Omental fat pad (tissue), 4 donors: ENCODE results near the gene FAM98C. TPM values are rescaled to one million over a fixed set of nuclear protein-coding genes. Genes with fewer than 3 reads are reported as not detected.

Experiments
- ATAC-seq: fragments of 150-250 bp; one replicate; pipeline ENCODE4 v1.9.1; 2016; ENCODE audit warnings: mild to moderate bottlenecking, moderate library complexity; ENCODE audit not compliant: low FRiP score
- DNase-seq: peaks from one replicate; pipeline ENCODE4 v3.0.0-alpha.2; 2019; ENCODE audit warnings: low spot score
- total RNA-seq, 4 donors: library from RNA; depleted of rRNA; stranded (reverse); fragments of >200 nt; gene quantifications; one replicate each; pipeline ENCODE4 v1.1.0, GENCODE V29; 2016
- TF ChIP-seq, protein P1 (sequence below), 3 donors: fragments of 450-650 bp; IDR thresholded peaks; one replicate each; pipeline ENCODE4 v1.5.1; 2016 to 2017; ENCODE audit warnings: antibody characterized with exemption in 3 of 3, mild to moderate bottlenecking in 3 of 3, moderate library complexity in 2 of 3

FAM98C gene
- total RNA-seq, 4 donors from 2014 or later, result 7.4 to 22.7 (median 10.6) TPM

DNA sequence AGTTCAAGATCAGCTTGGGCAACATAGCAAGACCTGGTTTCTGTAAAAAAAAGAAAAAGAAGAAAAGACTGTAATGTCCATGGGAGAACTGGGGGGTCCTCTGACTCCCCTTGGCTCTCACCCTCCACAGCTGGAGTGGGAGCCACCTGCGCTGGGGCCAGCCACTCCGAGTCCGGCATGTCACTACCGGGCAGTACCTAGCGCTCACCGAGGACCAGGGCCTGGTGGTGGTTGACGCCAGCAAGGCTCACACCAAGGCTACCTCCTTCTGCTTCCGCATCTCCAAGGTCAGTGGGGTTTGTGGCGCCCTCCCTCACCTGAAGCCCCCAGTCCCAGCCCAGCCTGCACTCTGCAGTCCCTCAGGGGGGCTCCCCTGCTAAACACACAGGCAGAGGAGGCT lies 45.3 kb downstream of the FAM98C start:
- TF ChIP-seq, protein P1, sequence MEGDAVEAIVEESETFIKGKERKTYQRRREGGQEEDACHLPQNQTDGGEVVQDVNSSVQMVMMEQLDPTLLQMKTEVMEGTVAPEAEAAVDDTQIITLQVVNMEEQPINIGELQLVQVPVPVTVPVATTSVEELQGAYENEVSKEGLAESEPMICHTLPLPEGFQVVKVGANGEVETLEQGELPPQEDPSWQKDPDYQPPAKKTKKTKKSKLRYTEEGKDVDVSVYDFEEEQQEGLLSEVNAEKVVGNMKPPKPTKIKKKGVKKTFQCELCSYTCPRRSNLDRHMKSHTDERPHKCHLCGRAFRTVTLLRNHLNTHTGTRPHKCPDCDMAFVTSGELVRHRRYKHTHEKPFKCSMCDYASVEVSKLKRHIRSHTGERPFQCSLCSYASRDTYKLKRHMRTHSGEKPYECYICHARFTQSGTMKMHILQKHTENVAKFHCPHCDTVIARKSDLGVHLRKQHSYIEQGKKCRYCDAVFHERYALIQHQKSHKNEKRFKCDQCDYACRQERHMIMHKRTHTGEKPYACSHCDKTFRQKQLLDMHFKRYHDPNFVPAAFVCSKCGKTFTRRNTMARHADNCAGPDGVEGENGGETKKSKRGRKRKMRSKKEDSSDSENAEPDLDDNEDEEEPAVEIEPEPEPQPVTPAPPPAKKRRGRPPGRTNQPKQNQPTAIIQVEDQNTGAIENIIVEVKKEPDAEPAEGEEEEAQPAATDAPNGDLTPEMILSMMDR (IDR thresholded peaks at IDR 0.05), result no peak
- no peak for ATAC-seq
- no peak for DNase-seq

DNA sequence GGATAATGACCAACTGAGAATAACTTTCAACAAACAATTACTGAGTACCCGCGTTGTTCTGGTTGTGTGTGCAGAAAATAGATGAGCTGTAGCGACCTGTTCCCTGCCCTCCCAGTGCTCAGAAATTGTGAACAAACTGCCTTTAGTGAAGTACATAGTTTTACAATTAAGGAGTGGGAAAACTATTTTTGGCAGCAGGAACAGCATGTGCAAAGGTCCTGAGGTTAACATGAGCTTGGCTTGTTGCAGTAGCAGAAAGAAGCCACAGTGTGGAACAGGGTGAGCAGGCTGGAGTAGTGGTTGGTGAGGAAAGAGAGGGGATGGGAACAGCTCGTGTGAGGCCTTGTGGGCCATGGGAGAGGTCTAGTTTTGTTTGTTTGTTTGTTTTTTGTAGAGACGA lies 46.6 kb downstream of the FAM98C start:
- TF ChIP-seq, protein P1 (IDR thresholded peaks at IDR 0.05), result no peak
- DNase-seq (no peak), ATAC-seq (no peak)

DNA sequence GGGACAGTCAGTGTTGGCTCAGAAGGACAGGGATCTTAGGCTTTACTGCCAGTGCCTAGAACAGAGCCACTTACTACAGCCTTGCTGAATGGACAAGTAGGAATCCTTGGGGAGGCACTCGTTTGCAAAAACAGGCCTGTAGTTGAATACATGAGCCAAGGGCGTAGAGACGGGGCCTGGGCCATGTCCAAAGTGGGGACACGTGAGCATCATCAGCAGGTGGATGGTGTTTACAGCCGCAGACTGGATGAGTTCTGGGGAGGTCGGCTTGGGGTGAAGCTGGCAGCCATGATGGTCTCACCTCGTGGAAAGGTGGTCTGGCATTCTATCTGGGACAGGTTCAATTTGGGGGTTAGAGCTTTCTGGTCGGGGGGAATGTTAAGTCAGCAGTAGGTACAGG lies 48.1 kb downstream of the FAM98C start:
- TF ChIP-seq, protein P1 (IDR thresholded peaks at IDR 0.05), result no peak
- no peak for DNase-seq
- no peak for ATAC-seq

DNA sequence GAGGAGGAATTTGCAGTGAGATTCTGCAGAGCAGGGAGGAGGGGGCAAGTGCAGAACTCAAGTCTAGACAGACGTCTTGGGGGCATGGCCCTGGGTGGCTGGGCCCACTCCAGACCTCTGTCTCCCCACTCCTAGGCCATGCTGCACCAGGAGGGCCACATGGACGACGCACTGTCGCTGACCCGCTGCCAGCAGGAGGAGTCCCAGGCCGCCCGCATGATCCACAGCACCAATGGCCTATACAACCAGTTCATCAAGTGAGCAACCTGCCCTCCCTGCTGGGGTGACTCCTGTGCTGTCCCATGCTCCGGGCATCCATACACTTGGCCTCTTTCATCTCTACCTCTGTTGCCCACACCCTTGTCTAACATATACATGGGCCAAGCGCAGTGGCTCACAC lies 48.7 kb downstream of the FAM98C start:
- TF ChIP-seq, protein P1 (IDR thresholded peaks at IDR 0.05), result no peak
- no peak for ATAC-seq
- no peak for DNase-seq

DNA sequence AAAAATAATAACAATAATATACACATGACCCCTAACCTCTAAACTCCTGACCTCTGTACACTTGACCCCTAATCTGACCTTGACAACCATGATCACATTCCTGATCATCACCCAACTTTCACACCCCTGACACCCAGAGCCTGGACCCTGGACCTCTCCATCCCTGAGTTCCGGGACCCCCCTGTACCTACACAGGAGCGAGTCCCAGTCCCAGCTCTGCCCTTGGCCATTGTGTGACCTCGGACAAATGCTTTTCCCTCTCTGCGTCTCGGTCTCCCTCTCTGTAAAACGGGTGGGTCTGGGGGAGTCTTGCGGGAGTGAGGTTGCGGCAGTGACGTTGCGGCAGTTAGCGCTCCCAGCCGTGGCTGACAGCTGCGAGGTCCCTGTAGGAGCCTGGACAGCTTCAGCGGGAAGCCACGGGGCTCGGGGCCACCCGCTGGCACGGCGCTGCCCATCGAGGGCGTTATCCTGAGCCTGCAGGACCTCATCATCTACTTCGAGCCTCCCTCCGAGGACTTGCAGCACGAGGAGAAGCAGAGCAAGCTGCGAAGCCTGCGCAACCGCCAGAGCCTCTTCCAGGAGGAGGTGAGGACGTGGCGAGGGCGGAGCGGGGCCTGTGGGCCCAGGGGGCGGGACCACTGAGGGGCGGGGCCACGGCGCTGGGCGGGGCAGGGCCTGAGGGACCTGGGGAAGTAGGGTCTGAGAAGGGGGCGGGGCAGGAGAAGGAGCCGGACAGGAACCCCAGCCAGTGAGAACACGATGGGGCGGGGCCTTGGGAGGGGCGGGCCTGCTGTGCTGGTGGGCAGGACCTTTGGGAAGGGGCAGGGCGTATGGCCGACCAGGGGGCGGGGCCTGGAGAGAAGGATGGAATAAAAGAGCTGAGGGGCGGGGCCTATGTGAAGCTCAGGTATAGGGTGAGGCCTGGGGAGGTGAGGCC lies 49.8 kb downstream of the FAM98C start:
- DNase-seq, result no peak
- TF ChIP-seq, protein P1 (IDR thresholded peaks at IDR 0.05), result no peak
- ATAC-seq, result no peak

DNA sequence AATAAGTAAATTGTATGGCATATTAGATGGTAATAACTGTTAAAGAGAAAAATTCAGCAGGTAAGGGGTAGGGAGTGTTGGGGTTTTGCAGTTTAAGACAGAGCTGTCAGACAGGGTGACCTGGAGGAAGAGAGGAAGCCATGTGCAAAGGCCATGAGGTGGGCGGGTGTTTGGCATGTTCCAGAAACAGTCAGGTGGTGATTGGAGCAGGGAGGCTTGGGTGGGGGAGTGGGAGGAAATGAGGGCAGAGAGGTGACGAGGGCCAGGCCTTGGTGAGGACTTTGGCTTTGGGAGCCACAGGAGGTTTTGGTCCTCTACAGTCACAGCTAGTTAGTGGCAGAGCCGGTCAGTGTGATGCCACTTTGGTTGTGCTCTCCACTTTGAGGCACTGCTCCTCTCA lies 50.7 kb downstream of the FAM98C start:
- DNase-seq, result no peak
- TF ChIP-seq, protein P1 (IDR thresholded peaks at IDR 0.05), result no peak
- no peak for ATAC-seq

DNA sequence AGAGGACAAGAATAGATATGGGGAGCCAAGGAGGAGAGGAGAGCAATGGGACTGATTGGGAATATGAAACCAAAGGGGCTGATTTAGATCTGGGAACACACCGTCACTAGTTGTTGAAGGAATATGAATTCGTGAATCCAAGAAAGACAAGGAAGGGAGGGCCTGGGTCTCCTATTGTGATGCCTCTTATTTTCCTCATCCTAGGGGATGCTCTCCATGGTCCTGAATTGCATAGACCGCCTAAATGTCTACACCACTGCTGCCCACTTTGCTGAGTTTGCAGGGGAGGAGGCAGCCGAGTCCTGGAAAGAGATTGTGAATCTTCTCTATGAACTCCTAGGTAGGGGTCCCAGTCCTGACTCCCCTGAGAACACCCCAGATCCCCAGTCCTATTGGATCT lies 52.1 kb downstream of the FAM98C start:
- TF ChIP-seq, protein P1 (IDR thresholded peaks at IDR 0.05), result no peak
- DNase-seq (no peak), ATAC-seq (no peak)
